AG09319 (cell line): ENCODE data around the gene CP.
A peak's percentile ranks its signal among the peaks of the same experiment; 100 is the strongest.

Experiments used
- DNase-seq: peaks from one replicate; pipeline ENCODE4 v3.0.0-alpha.2; 2010; ENCODE audit warnings: low read depth; ENCODE audit errors: extremely low read depth
- TF ChIP-seq, protein P1 (sequence below): IDR thresholded peaks from 2 replicates; pipeline ENCODE4 v1.5.1; 2011; ENCODE audit warnings: low read depth, mild to moderate bottlenecking, inconsistent platforms, low read length, moderate library complexity

Gene CP

DNA sequence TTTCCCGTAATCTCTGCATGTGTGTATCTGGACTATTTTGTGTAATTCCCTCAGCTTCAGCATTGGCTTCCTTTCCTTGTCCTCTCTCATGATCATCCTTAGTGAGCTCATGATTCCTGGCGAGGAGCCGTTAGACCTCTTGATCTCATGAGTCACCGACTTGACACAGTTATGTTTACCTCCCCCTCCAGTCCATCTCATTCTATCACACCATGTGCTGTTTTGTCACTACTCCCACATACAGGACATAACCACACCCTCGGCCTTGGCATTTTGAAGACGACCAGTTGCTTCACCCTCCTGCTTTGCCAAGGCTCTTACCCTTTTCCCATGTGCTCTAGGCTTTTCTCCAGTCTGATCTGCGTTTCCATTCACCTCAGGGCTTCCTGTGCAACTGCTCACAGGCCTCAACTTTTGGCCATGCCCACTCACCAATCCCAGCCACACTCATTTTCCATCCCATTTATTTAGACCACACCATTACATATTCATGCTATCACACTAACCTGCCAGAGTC is 41.5 kb downstream of the CP start:
- peak; percentile 98 for DNase-seq
- TF ChIP-seq, protein P1, sequence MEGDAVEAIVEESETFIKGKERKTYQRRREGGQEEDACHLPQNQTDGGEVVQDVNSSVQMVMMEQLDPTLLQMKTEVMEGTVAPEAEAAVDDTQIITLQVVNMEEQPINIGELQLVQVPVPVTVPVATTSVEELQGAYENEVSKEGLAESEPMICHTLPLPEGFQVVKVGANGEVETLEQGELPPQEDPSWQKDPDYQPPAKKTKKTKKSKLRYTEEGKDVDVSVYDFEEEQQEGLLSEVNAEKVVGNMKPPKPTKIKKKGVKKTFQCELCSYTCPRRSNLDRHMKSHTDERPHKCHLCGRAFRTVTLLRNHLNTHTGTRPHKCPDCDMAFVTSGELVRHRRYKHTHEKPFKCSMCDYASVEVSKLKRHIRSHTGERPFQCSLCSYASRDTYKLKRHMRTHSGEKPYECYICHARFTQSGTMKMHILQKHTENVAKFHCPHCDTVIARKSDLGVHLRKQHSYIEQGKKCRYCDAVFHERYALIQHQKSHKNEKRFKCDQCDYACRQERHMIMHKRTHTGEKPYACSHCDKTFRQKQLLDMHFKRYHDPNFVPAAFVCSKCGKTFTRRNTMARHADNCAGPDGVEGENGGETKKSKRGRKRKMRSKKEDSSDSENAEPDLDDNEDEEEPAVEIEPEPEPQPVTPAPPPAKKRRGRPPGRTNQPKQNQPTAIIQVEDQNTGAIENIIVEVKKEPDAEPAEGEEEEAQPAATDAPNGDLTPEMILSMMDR: no peak

GRCh38 chr3:149179220-149179619 is 42.4 kb downstream of the CP start:
- TF ChIP-seq, protein P1: no peak
- no peak for DNase-seq

- no peak for DNase-seq
- TF ChIP-seq, protein P1: no peak
These were observed 44.5 kb downstream of the CP start for GRCh38 chr3:149177122-149177521.

DNA sequence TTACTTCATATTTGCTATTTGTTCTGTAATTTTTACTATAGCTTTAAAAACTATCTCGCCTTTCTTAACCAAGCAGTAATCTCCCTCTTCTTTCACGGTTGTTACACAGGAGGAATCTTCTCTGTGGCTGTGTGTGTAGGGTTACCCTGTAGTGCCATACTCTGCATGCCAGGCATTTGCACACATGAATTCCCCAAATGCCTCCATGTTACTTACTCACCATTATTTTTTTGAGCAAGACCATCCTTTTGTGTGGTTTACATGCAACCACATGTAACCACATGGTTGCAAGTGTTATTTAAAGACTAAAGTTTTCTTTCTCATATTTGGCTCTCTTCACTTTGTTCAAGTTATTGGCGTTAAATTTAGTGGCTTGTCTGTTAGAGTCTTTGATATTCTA is 46.7 kb downstream of the CP start:
- DNase-seq: peak; percentile 18
- TF ChIP-seq, protein P1: no peak

GRCh38 chr3:149170672-149171071 is 51.0 kb downstream of the CP start:
- no peak for DNase-seq
- TF ChIP-seq, protein P1: no peak

DNA sequence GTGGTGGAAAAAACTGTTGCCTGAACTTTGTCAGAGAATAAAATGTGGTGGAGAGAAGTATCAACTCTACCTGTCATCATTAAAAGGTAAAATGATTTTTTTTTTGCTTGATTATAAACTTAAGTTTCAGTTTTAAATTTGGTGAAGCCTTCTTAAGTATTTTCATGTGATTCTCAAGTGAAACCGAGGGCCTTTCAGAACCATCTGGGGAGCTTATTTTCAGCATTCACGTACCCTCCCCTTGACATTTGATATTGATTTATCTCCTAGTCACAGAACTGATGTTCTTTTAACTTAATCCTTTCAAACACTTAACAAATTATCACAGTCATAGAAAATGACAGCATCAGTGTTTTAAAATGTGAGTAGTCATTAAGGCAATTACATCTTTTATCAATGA is 53.7 kb downstream of the CP start:
- DNase-seq: no peak
- TF ChIP-seq, protein P1: no peak

DNA sequence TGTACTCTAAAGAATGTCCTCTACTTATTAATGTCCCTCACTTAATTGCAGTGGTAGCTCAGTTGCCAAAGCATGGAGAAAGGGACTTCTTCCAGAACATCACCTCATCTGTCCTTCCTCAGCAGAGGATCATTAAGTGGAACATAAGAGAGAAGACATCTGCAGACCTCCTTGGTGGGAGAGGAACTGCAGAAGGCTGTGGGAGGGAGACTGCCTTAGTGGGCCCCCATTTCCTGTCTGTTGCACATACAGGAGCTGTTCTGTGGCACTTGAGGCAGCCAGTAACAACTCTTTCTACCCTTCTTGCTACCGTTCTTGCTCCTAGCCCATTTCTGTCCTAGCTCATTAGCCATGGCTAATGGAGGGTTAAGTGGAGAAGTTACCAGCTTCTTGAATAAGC is 58.6 kb downstream of the CP start:
- no peak for DNase-seq
- TF ChIP-seq, protein P1: no peak
